Mesendoderm (in vitro differentiated cells): Measurements from ENCODE around the gene E2F7.

Source experiments
- DNase-seq: peaks from one replicate; pipeline ENCODE4 v3.0.0; 2013
- H2AK5ac ChIP-seq: 2 replicates; pipeline ENCODE4 v1.6.1; 2013; ENCODE audit warnings: low read length, inconsistent platforms
- H2BK120ac ChIP-seq: 2 replicates; pipeline ENCODE4 v1.6.1; 2013; ENCODE audit warnings: low read depth, mild to moderate bottlenecking, low read length, moderate library complexity, mixed read lengths
- H2BK15ac ChIP-seq: replicated peaks from 2 replicates; pipeline ENCODE4 v1.6.1; 2013; ENCODE audit warnings: low read depth, mild to moderate bottlenecking, moderate library complexity
- H2BK5ac ChIP-seq: 2 replicates; pipeline ENCODE4 v1.6.1; 2013; ENCODE audit warnings: low read length, inconsistent platforms
- H3K18ac ChIP-seq: 2 replicates; pipeline ENCODE4 v1.6.1; 2013; ENCODE audit warnings: mild to moderate bottlenecking, low read length, mixed read lengths
- H3K23ac ChIP-seq: one replicate; pipeline ENCODE4 v1.6.1; 2013; ENCODE audit warnings: low read length
- H3K27ac ChIP-seq: 2 replicates; pipeline ENCODE4 v1.5.1; 2013; ENCODE audit warnings: low read depth, mild to moderate bottlenecking, inconsistent platforms, low read length, moderate library complexity
- H3K27me3 ChIP-seq: 2 replicates; pipeline ENCODE4 v1.6.1; 2013; ENCODE audit warnings: low read length, control low read depth, mild to moderate bottlenecking, inconsistent platforms; ENCODE audit not compliant: insufficient read depth, poor library complexity
- H3K36me3 ChIP-seq: 2 replicates; pipeline ENCODE4 v1.6.1; 2013; ENCODE audit warnings: low read length, inconsistent platforms; ENCODE audit not compliant: control insufficient read depth, insufficient read depth
- H3K4ac ChIP-seq: one replicate; pipeline ENCODE4 v1.6.1; 2013; ENCODE audit warnings: low read depth, mild to moderate bottlenecking, low read length, moderate library complexity
- H3K4me1 ChIP-seq: 2 replicates; pipeline ENCODE4 v1.6.1; 2013; ENCODE audit warnings: low read depth, low read length, inconsistent platforms; ENCODE audit not compliant: control insufficient read depth
- H3K4me2 ChIP-seq: 2 replicates; pipeline ENCODE4 v1.6.1; 2013; ENCODE audit warnings: low read length
- H3K4me3 ChIP-seq: 2 replicates; pipeline ENCODE4 v1.5.1; 2013; ENCODE audit warnings: mild to moderate bottlenecking, low read length
- H3K56ac ChIP-seq: one replicate; pipeline ENCODE4 v1.6.1; 2013; ENCODE audit warnings: low read length
- H3K79me1 ChIP-seq: 2 replicates; pipeline ENCODE4 v1.6.1; 2013; ENCODE audit warnings: low read length, inconsistent platforms
- H3K79me2 ChIP-seq: 2 replicates; pipeline ENCODE4 v1.6.1; 2013; ENCODE audit warnings: mild to moderate bottlenecking, low read length; ENCODE audit not compliant: control insufficient read depth, insufficient read depth
- H3K9ac ChIP-seq: 2 replicates; pipeline ENCODE4 v1.6.1; 2013; ENCODE audit warnings: low read length, inconsistent platforms
- H4K5ac ChIP-seq: one replicate; pipeline ENCODE4 v1.6.1; 2013; ENCODE audit warnings: low read length
- H4K8ac ChIP-seq: one replicate; pipeline ENCODE4 v1.6.1; 2013; ENCODE audit warnings: low read depth, mild to moderate bottlenecking, control low read depth, low read length, moderate library complexity
- WGBS: extraction: QIAGEN DNeasy Blood & Tissue Kit; methylation state at CpG from one replicate; pipeline ENCODE4 v1.1.7; 2013; ENCODE audit warnings: low lambda C conversion rate, missing lambda C conversion rate; ENCODE audit not compliant: insufficient coverage; ENCODE audit errors: extremely low coverage; 5-methylcytosine and 5-hydroxymethylcytosine counted together

Gene E2F7

GRCh38 chr12:77089686-77090220, 24.4 kb upstream of the E2F7 start:
- no peak overlapping the region for H3K27ac ChIP-seq
- no peak overlapping the region for H2BK5ac ChIP-seq
- H3K23ac ChIP-seq, result no peak overlapping the region
- no peak overlapping the region for H2BK120ac ChIP-seq
- no peak overlapping the region for H3K4ac ChIP-seq
- H3K4me3 ChIP-seq, result no peak overlapping the region
- H3K56ac ChIP-seq, result no peak overlapping the region
- H3K79me1 ChIP-seq, result no peaks in the 10 kb centered on the region
- no CpG with 5 or more reads among the region's 1 CpG for WGBS
- H3K79me2 ChIP-seq, result no peaks in the 10 kb centered on the region
- no peak for DNase-seq
- no peak overlapping the region for H4K8ac ChIP-seq
- no peak overlapping the region for H3K9ac ChIP-seq
- H4K5ac ChIP-seq, result no peak overlapping the region
- no peak overlapping the region for H3K18ac ChIP-seq
- no peaks in the 10 kb centered on the region for H3K4me1 ChIP-seq
- no peaks in the 10 kb centered on the region for H3K36me3 ChIP-seq
- no peak overlapping the region for H3K4me2 ChIP-seq
- H2AK5ac ChIP-seq, result no peak overlapping the region
- H3K27me3 ChIP-seq, result no peaks in the 10 kb centered on the region
- H2BK15ac ChIP-seq, result no peak overlapping the region

GRCh38 chr12:77087427-77087826, 22.1 kb upstream of the E2F7 start:
- Histone ChIP-seq H4K8ac (no peak overlapping the region), H3K4me1 (no peaks in the 10 kb centered on the region), H3K36me3 (no peaks in the 10 kb centered on the region), H3K79me1 (no peaks in the 10 kb centered on the region), H3K79me2 (no peaks in the 10 kb centered on the region), H3K9ac (no peak overlapping the region), H3K27ac (no peak overlapping the region), H3K18ac (no peak overlapping the region), H4K5ac (no peak overlapping the region), H3K56ac (no peak overlapping the region), H3K4me3 (no peak overlapping the region), H2BK15ac (no peak overlapping the region), H2AK5ac (no peak overlapping the region), H2BK5ac (no peak overlapping the region), H3K4ac (no peak overlapping the region), H3K4me2 (no peak overlapping the region), H3K23ac (no peak overlapping the region), H3K27me3 (no peaks in the 10 kb centered on the region), H2BK120ac (no peak overlapping the region)
- WGBS, result no CpG with 5 or more reads among the region's 4 CpGs
- no peak for DNase-seq

- Histone ChIP-seq H3K36me3 (no peaks in the 10 kb centered on the region), H3K4ac (no peak overlapping the region), H3K4me3 (no peak overlapping the region), H3K4me1 (no peaks in the 10 kb centered on the region), H3K27me3 (no peaks in the 10 kb centered on the region), H4K5ac (no peak overlapping the region), H2BK15ac (no peak overlapping the region), H3K27ac (no peak overlapping the region), H2BK5ac (no peak overlapping the region), H4K8ac (no peak overlapping the region), H3K18ac (no peak overlapping the region), H3K9ac (no peak overlapping the region), H3K4me2 (no peak overlapping the region), H3K23ac (no peak overlapping the region), H2AK5ac (no peak overlapping the region), H2BK120ac (no peak overlapping the region), H3K56ac (no peak overlapping the region), H3K79me1 (no peaks in the 10 kb centered on the region), H3K79me2 (no peaks in the 10 kb centered on the region)
- no CpG with 5 or more reads among the region's 1 CpG for WGBS
- DNase-seq, result no peak
These were observed 16.7 kb upstream of the E2F7 start for GRCh38 chr12:77082021-77082420.

- H3K56ac ChIP-seq, result no peak overlapping the region
- no peak overlapping the region for H2BK15ac ChIP-seq
- H3K9ac ChIP-seq, result no peak overlapping the region
- H3K36me3 ChIP-seq, result no peaks in the 10 kb centered on the region
- no peak overlapping the region for H3K27ac ChIP-seq
- no peaks in the 10 kb centered on the region for H3K79me1 ChIP-seq
- no peak overlapping the region for H2BK5ac ChIP-seq
- no peak overlapping the region for H3K4me3 ChIP-seq
- no peaks in the 10 kb centered on the region for H3K4me1 ChIP-seq
- no peak overlapping the region for H3K18ac ChIP-seq
- no peak overlapping the region for H4K5ac ChIP-seq
- WGBS, result no CpG with 5 or more reads among the region's 3 CpGs
- no peak overlapping the region for H2BK120ac ChIP-seq
- no peak overlapping the region for H3K23ac ChIP-seq
- H4K8ac ChIP-seq, result no peak overlapping the region
- H3K4ac ChIP-seq, result no peak overlapping the region
- no peaks in the 10 kb centered on the region for H3K27me3 ChIP-seq
- H3K79me2 ChIP-seq, result no peaks in the 10 kb centered on the region
- H2AK5ac ChIP-seq, result no peak overlapping the region
- H3K4me2 ChIP-seq, result no peak overlapping the region
- no peak for DNase-seq
These were observed 14.3 kb upstream of the E2F7 start for GRCh38 chr12:77079631-77080030.

GRCh38 chr12:77078231-77078630, 12.9 kb upstream of the E2F7 start:
- no peaks in the 10 kb centered on the region for H3K27me3 ChIP-seq
- H3K4me2 ChIP-seq, result no peak overlapping the region
- H3K36me3 ChIP-seq, result no peaks in the 10 kb centered on the region
- H2BK15ac ChIP-seq, result no peak overlapping the region
- no peak overlapping the region for H3K9ac ChIP-seq
- no peaks in the 10 kb centered on the region for H3K4me1 ChIP-seq
- H4K5ac ChIP-seq, result no peak overlapping the region
- H4K8ac ChIP-seq, result no peak overlapping the region
- no peak overlapping the region for H3K4me3 ChIP-seq
- H3K79me1 ChIP-seq, result no peaks in the 10 kb centered on the region
- no peak overlapping the region for H2BK5ac ChIP-seq
- H3K18ac ChIP-seq, result no peak overlapping the region
- H2AK5ac ChIP-seq, result no peak overlapping the region
- no peak overlapping the region for H3K4ac ChIP-seq
- H3K23ac ChIP-seq, result no peak overlapping the region
- no peaks in the 10 kb centered on the region for H3K79me2 ChIP-seq
- H3K27ac ChIP-seq, result no peak overlapping the region
- no peak overlapping the region for H2BK120ac ChIP-seq
- no peak for DNase-seq
- no peak overlapping the region for H3K56ac ChIP-seq

- no peak for DNase-seq
- no peak overlapping the region for H4K5ac ChIP-seq
- no peak overlapping the region for H3K4me3 ChIP-seq
- no peak overlapping the region for H3K9ac ChIP-seq
- no peak overlapping the region for H2BK5ac ChIP-seq
- H2BK120ac ChIP-seq, result no peak overlapping the region
- H3K4ac ChIP-seq, result no peak overlapping the region
- no peaks in the 10 kb centered on the region for H3K36me3 ChIP-seq
- no peak overlapping the region for H3K56ac ChIP-seq
- no CpG with 5 or more reads among the region's 1 CpG for WGBS
- H3K23ac ChIP-seq, result no peak overlapping the region
- H3K27ac ChIP-seq, result no peak overlapping the region
- no peaks in the 10 kb centered on the region for H3K79me1 ChIP-seq
- no peak overlapping the region for H2AK5ac ChIP-seq
- H3K18ac ChIP-seq, result no peak overlapping the region
- no peak overlapping the region for H2BK15ac ChIP-seq
- no peak overlapping the region for H4K8ac ChIP-seq
- no peak overlapping the region for H3K4me2 ChIP-seq
- H3K27me3 ChIP-seq, result no peaks in the 10 kb centered on the region
- no peaks in the 10 kb centered on the region for H3K79me2 ChIP-seq
- no peaks in the 10 kb centered on the region for H3K4me1 ChIP-seq
These were observed 11.5 kb upstream of the E2F7 start for GRCh38 chr12:77076886-77077285.
